K562 (cell line): ENCODE measurements around the gene DDR1. TPM values are rescaled to one million over a fixed set of nuclear protein-coding genes. Genes with fewer than 3 reads are reported as not detected.

Source experiments
- ATAC-seq: fragments of 200-7000 bp; cut with Tn5 transposase; 3 replicates; pipeline ENCODE4 v1.9.1; 2020; ENCODE audit warnings: moderate library complexity
- BruUV-seq: library from RNA; stranded (reverse); fragments of 400-500 nt; replicated peaks from 2 replicates; lab custom pipeline; 2021; lab: Mats Ljungman, UMichigan
- CTCF ChIA-PET: fragments of 300-600 bp; formaldehyde crosslinking; extraction: SDS; loops from one replicate; lab custom pipeline; 2021; ENCODE audit warnings: low intra/inter-chr PET ratio; lab: Yijun Ruan, JAX
- POLR2A ChIA-PET: fragments of 300-600, 350-650 bp; sonication (Branson Sonifier 250); formaldehyde crosslinking; extraction: SDS; loops from one replicate; lab custom pipeline; 2021; ENCODE audit warnings: antibody characterized with exemption, inconsistent platforms; lab: Yijun Ruan, JAX
- DNase-seq, 4 experiments: peaks; one replicate each; pipeline versions ENCODE4 v3.0.0 to v3.0.0-alpha.2; 2011 to 2018; ENCODE audit warnings: low spot score in 3 of 4, mixed read lengths in 3 of 4; ENCODE audit errors: extremely low read depth in 1 of 4
- FAIRE-seq: peaks from 2 replicates; lab custom pipeline; 2011; peaks lifted over from hg19 to GRCh38; lab: Jason Lieb, UNC
- H2AFZ ChIP-seq: 2 replicates; pipeline ENCODE4 v1.6.0; 2011; ENCODE audit warnings: low read depth, low read length, control low read depth, inconsistent platforms
- H3K27ac ChIP-seq: fragments of 200-600 bp; 3 replicates; pipeline ENCODE4 v1.8.0; 2011; ENCODE audit warnings: low read depth, mild to moderate bottlenecking, control low read depth, inconsistent platforms, low read length, moderate library complexity, mixed read lengths; ENCODE audit errors: extremely low read depth
- H3K27me3 ChIP-seq, 2 experiments: fragments of 300-600 bp in 1 of 2; 2 replicates in 1 of 2; 3 replicates in 1 of 2; pipeline versions ENCODE4 v1.6.0 to v1.8.0; 2011; ENCODE audit warnings: inconsistent platforms in 2 of 2, low read length in 2 of 2, mild to moderate bottlenecking in 1 of 2, mixed read lengths in 1 of 2, moderate library complexity in 1 of 2; ENCODE audit not compliant: control insufficient read depth in 2 of 2, insufficient read depth in 2 of 2
- H3K36me3 ChIP-seq: fragments of 300-600 bp; 3 replicates; pipeline ENCODE4 v1.8.0; 2011; ENCODE audit warnings: mild to moderate bottlenecking, low read length, inconsistent platforms; ENCODE audit not compliant: control insufficient read depth, insufficient read depth
- H3K4me1 ChIP-seq, 2 experiments: fragments of 200-600 bp in 1 of 2; replicated peaks in 1 of 2; 2 replicates in 1 of 2; 3 replicates in 1 of 2; pipeline versions ENCODE4 v1.5.1 to v1.8.0; 2011; ENCODE audit warnings: inconsistent platforms in 2 of 2, low read length in 2 of 2, mild to moderate bottlenecking in 1 of 2, mixed read lengths in 1 of 2, moderate library complexity in 1 of 2; ENCODE audit not compliant: control insufficient read depth in 2 of 2, insufficient read depth in 2 of 2
- H3K4me2 ChIP-seq: 2 replicates; pipeline ENCODE4 v1.6.1; 2011; ENCODE audit warnings: low read length, control low read depth, inconsistent platforms, mixed read lengths; ENCODE audit not compliant: insufficient read depth
- H3K4me3 ChIP-seq: fragments of 200-600 bp; sonication (generic), shearing (Covaris generic); 2 replicates; pipeline ENCODE4 v1.5.1; 2016; ENCODE audit warnings: control low read depth, inconsistent platforms
- H3K79me2 ChIP-seq: fragments of 200-600 bp; 3 replicates; pipeline ENCODE4 v1.8.0; 2011; ENCODE audit warnings: low read length, inconsistent platforms; ENCODE audit not compliant: control insufficient read depth, insufficient read depth
- H3K9ac ChIP-seq, 2 experiments: 2 replicates each; pipeline versions ENCODE4 v1.6.0 to v1.6.1; 2011; ENCODE audit warnings: low read depth in 2 of 2, low read length in 2 of 2, control low read depth in 1 of 2, inconsistent platforms in 1 of 2, mild to moderate bottlenecking in 1 of 2, mixed read lengths in 1 of 2; ENCODE audit not compliant: insufficient read depth in 1 of 2
- H3K9me1 ChIP-seq: one replicate; pipeline ENCODE4 v1.6.0; 2011; ENCODE audit warnings: inconsistent platforms, mild to moderate bottlenecking, low read length, moderate library complexity; ENCODE audit not compliant: control insufficient read depth, insufficient read depth
- H3K9me3 ChIP-seq: replicated peaks from 2 replicates; pipeline ENCODE4 v1.5.1; 2011; ENCODE audit warnings: low read depth, low read length, inconsistent platforms; ENCODE audit not compliant: control insufficient read depth, insufficient read depth
- H4K20me1 ChIP-seq: replicated peaks from 2 replicates; pipeline ENCODE4 v1.6.1; 2011; ENCODE audit warnings: low read length, inconsistent platforms, mixed read lengths; ENCODE audit not compliant: control insufficient read depth, insufficient read depth
- ARID3A ChIP-seq: IDR thresholded peaks from 2 replicates; pipeline ENCODE4 v1.6.1; 2012; ENCODE audit warnings: low read depth, low read length, improper control_type of control experiment, borderline replicate concordance
- CBX2 ChIP-seq: fragments of 200-600 bp; sonication (generic); IDR thresholded peaks from one replicate; pipeline ENCODE4 v1.6.1; 2012; ENCODE audit warnings: mild to moderate bottlenecking, low read length, inconsistent platforms; ENCODE audit not compliant: insufficient read depth, poor library complexity, severe bottlenecking
- CGGBP1 ChIP-seq: fragments of 250-450 bp; sonication (Bioruptor Pico); IDR thresholded peaks from 2 replicates; pipeline ENCODE4 v1.9.0; 2021; ENCODE audit warnings: mild to moderate bottlenecking
- KAT7 ChIP-seq: sonication (generic); formaldehyde crosslinking; IDR thresholded peaks from 2 replicates; pipeline ENCODE4 v1.8.0; 2022; ENCODE audit warnings: missing genetic modification reagents, mild to moderate bottlenecking, borderline replicate concordance
- MAX ChIP-seq: sonication (generic); formaldehyde crosslinking; IDR thresholded peaks from 2 replicates; pipeline ENCODE4 v1.9.0; 2022; ENCODE audit warnings: mild to moderate bottlenecking, missing genetic modification reagents
- NFYB ChIP-seq: IDR thresholded peaks from 2 replicates; pipeline ENCODE4 v1.6.1; 2011; ENCODE audit warnings: mild to moderate bottlenecking, moderate library complexity; ENCODE audit not compliant: insufficient read length; ENCODE audit errors: extremely low read depth
- PHF21A ChIP-seq: fragments of 450-650 bp; IDR thresholded peaks from 2 replicates; pipeline ENCODE4 v1.6.1; 2017; ENCODE audit warnings: low read depth, borderline replicate concordance
- PURB ChIP-seq: sonication (generic); formaldehyde crosslinking; IDR thresholded peaks from 2 replicates; pipeline ENCODE4 v1.9.0; 2021; ENCODE audit warnings: low read depth, mild to moderate bottlenecking, missing genetic modification reagents
- SAFB ChIP-seq: fragments of 200-400 bp; formaldehyde crosslinking; IDR thresholded peaks from 2 replicates; pipeline ENCODE4 v1.6.1; 2017; ENCODE audit warnings: low read depth, low read length, borderline replicate concordance
- TOE1 ChIP-seq, 2 experiments: fragments of 450-650 bp in 1 of 2; sonication (generic) in 1 of 2; formaldehyde crosslinking in 1 of 2; IDR thresholded peaks; 2 replicates each; pipeline versions ENCODE4 v1.7.1 to v1.8.0; 2016 to 2022; ENCODE audit warnings: borderline replicate concordance in 2 of 2, mild to moderate bottlenecking in 2 of 2, antibody characterized with exemption in 1 of 2, inconsistent platforms in 1 of 2, low read depth in 1 of 2, missing genetic modification reagents in 1 of 2, moderate library complexity in 1 of 2
- ZBTB5 ChIP-seq: fragments of 450-650 bp; IDR thresholded peaks from 2 replicates; pipeline ENCODE4 v1.6.1; 2017; ENCODE audit warnings: antibody characterized with exemption
- ZNF133 ChIP-seq: fragments of 250-450 bp; sonication (Bioruptor Pico); IDR thresholded peaks from 2 replicates; pipeline ENCODE4 v1.4.0; 2020; ENCODE audit warnings: mild to moderate bottlenecking
- ZNF146 ChIP-seq: IDR thresholded peaks from one replicate; pipeline ENCODE4 v1.6.1; 2018; ENCODE audit warnings: missing compliant biosample characterization; ENCODE audit not compliant: unreplicated experiment
- ZNF445 ChIP-seq: fragments of 250-450 bp; sonication (Bioruptor Pico); IDR thresholded peaks from 2 replicates; pipeline ENCODE4 v1.4.0; 2020; ENCODE audit warnings: low read depth, mild to moderate bottlenecking, moderate library complexity
- ZNF668 ChIP-seq: fragments of 250-450 bp; sonication (Bioruptor Pico); IDR thresholded peaks from 2 replicates; pipeline ENCODE4 v1.8.0; 2022; ENCODE audit warnings: mild to moderate bottlenecking, inconsistent platforms
- ZNF785 ChIP-seq: fragments of 250-450 bp; sonication (Bioruptor Pico); IDR thresholded peaks from 2 replicates; pipeline ENCODE4 v1.4.0; 2020; ENCODE audit warnings: mild to moderate bottlenecking
- WGBS: fragments of 100-300 bp; shearing (Covaris generic); methylation state at CpG from one replicate; pipeline ENCODE4 v1.1.6; 2016; ENCODE audit warnings: low coverage, mixed read lengths; ENCODE audit not compliant: insufficient coverage; ENCODE audit errors: missing lambda C conversion rate; 5-methylcytosine and 5-hydroxymethylcytosine counted together
- in situ Hi-C: fragments of 300-500 bp; cut with MboI; formaldehyde crosslinking; loops from 4 replicates; pipeline ENCODE4 v1.15.0; 2018; ENCODE audit warnings: inconsistent platforms, mixed read lengths
- intact Hi-C: fragments of 100-400 bp; cut with micrococcal nuclease; formaldehyde crosslinking; loops from 2 replicates; pipeline ENCODE4 v1.14.2; 2022
- polyA plus RNA-seq, 8 experiments: library from polyadenylated mRNA; depleted of rRNA in 4 of 8; stranded (reverse) in 5 of 8; unstranded in 3 of 8; fragments of >200 nt; fragmentation: Nextera tagmentation in 2 of 8; fragmentation: Illumina TruSeq in 1 of 8; extraction: Ambion mirVana in 2 of 8; extraction: Trizol in 1 of 8; gene quantifications; 2 replicates each; pipeline versions ENCODE4 v1.2.1 to v1.2.3, GENCODE V29; 2011 to 2014; ENCODE audit warnings: inconsistent platforms in 1 of 8, missing spikeins in 1 of 8
- total RNA-seq, 7 experiments: library from RNA; depleted of rRNA in 6 of 7; stranded (reverse); fragments of >200 nt in 6 of 7; fragmentation: Illumina TruSeq in 2 of 7; extraction: Trizol in 2 of 7; gene quantifications; 2 replicates each; pipeline versions ENCODE4 v1.2.1 to v1.2.3, GENCODE V29; 2011 to 2021; ENCODE audit warnings: low replicate concordance in 1 of 7

The DDR1 gene
- total and polyA plus RNA-seq, 9 of the 15 experiments (the other 6 are each of a cell fraction or from before 2014, with no cell fraction given): 1.4 to 44.6 (median 12.2) TPM

- TF ChIP-seq PHF21A: no peak
- no peak for TF ChIP-seq PURB (CRISPR knock-in tag)
- TF ChIP-seq KAT7 (CRISPR knock-in tag): no peak
- no peak for TF ChIP-seq ZNF133 (CRISPR knock-in tag)
- no peak for TF ChIP-seq MAX (CRISPR knock-in tag)
Observed at GRCh38 chr6:30847421-30847970, 36.8 kb upstream of the DDR1 start (continued).

- in situ Hi-C loops (no loop called here), intact Hi-C loops (no loop called here)
- DNase-seq (no peak), FAIRE-seq (no peak), ATAC-seq (peak; percentile 10; the same call in 1 of the 3 replicates)
- no TSS peak for BruUV-seq
- Histone ChIP-seq H3K27ac (no peak overlapping the region), H3K27me3 (no peaks in the 10 kb centered on the region), H3K4me1 (peaks cover 3 to 11% of the 10 kb centered on the region in 2 experiments; a peak in 3 of 5 replicates), H3K4me2 (no peak overlapping the region), H2AFZ (peak overlapping the region; percentile 58), H4K20me1 (no peaks in the 10 kb centered on the region), H3K36me3 (no peaks in the 10 kb centered on the region), H3K9me3 (peaks cover 19% of the 10 kb centered on the region), H3K9ac (no peak overlapping the region), H3K79me2 (no peaks in the 10 kb centered on the region), H3K4me3 (no peak overlapping the region), H3K9me1 (peaks cover 4% of the 10 kb centered on the region)
- ChIA-PET POLR2A (interaction anchor here (1.4 kb wide), 1 partner anchor 14 kb away, joined by 5 read pairs; no protein-coding TSS in a partner anchor), CTCF (no interaction called here)
- 55% methylated on average over 9 of the region's 9 CpGs for WGBS
- TF ChIP-seq ZNF146 (CRISPR knock-in tag): no peak
- no peak for TF ChIP-seq ZBTB5
- TF ChIP-seq ZNF785: no peak
- TF ChIP-seq CBX2: no peak
- no peak for TF ChIP-seq ARID3A
- no peak for TF ChIP-seq ZNF668
- no peak for TF ChIP-seq TOE1 (IDR thresholded peaks at IDR 0.05; ENCODE audit: borderline replicate concordance)
- TF ChIP-seq TOE1 (CRISPR knock-in tag; IDR thresholded peaks at IDR 0.05; ENCODE audit: borderline replicate concordance, low read depth): no peak
- TF ChIP-seq SAFB: no peak
- no peak for TF ChIP-seq NFYB
- no peak for TF ChIP-seq ZNF445 (CRISPR knock-in tag)
- no peak for TF ChIP-seq CGGBP1
- TF ChIP-seq ZNF133 (CRISPR knock-in tag): no peak
Observed at GRCh38 chr6:30847971-30848436, 36.3 kb upstream of the DDR1 start.
